K562 (cell line): ENCODE data around the gene HIPK1. TPM values are rescaled to one million over a fixed set of nuclear protein-coding genes. Genes with fewer than 3 reads are reported as not detected.

ENCODE experiments used
- ATAC-seq: fragments of 200-7000 bp; cut with Tn5 transposase; 3 replicates; pipeline ENCODE4 v1.9.1; 2020; ENCODE audit warnings: moderate library complexity
- BruUV-seq: library from RNA; stranded (reverse); fragments of 400-500 nt; replicated peaks from 2 replicates; lab custom pipeline; 2021; lab: Mats Ljungman, UMichigan
- CTCF ChIA-PET: fragments of 300-600 bp; formaldehyde crosslinking; extraction: SDS; loops from one replicate; lab custom pipeline; 2021; ENCODE audit warnings: low intra/inter-chr PET ratio; lab: Yijun Ruan, JAX
- POLR2A ChIA-PET: fragments of 300-600, 350-650 bp; sonication (Branson Sonifier 250); formaldehyde crosslinking; extraction: SDS; loops from one replicate; lab custom pipeline; 2021; ENCODE audit warnings: antibody characterized with exemption, inconsistent platforms; lab: Yijun Ruan, JAX
- DNase-seq, 4 experiments: peaks; one replicate each; pipeline versions ENCODE4 v3.0.0 to v3.0.0-alpha.2; 2011 to 2018; ENCODE audit warnings: low spot score in 3 of 4, mixed read lengths in 3 of 4; ENCODE audit errors: extremely low read depth in 1 of 4
- FAIRE-seq: peaks from 2 replicates; lab custom pipeline; 2011; peaks lifted over from hg19 to GRCh38; lab: Jason Lieb, UNC
- H2AFZ ChIP-seq: 2 replicates; pipeline ENCODE4 v1.6.0; 2011; ENCODE audit warnings: low read depth, low read length, control low read depth, inconsistent platforms
- H3K27ac ChIP-seq: fragments of 200-600 bp; 3 replicates; pipeline ENCODE4 v1.8.0; 2011; ENCODE audit warnings: low read depth, mild to moderate bottlenecking, control low read depth, inconsistent platforms, low read length, moderate library complexity, mixed read lengths; ENCODE audit errors: extremely low read depth
- H3K27me3 ChIP-seq, 2 experiments: fragments of 300-600 bp in 1 of 2; 2 replicates in 1 of 2; 3 replicates in 1 of 2; pipeline versions ENCODE4 v1.6.0 to v1.8.0; 2011; ENCODE audit warnings: inconsistent platforms in 2 of 2, low read length in 2 of 2, mild to moderate bottlenecking in 1 of 2, mixed read lengths in 1 of 2, moderate library complexity in 1 of 2; ENCODE audit not compliant: control insufficient read depth in 2 of 2, insufficient read depth in 2 of 2
- H3K36me3 ChIP-seq: fragments of 300-600 bp; 3 replicates; pipeline ENCODE4 v1.8.0; 2011; ENCODE audit warnings: mild to moderate bottlenecking, low read length, inconsistent platforms; ENCODE audit not compliant: control insufficient read depth, insufficient read depth
- H3K4me1 ChIP-seq, 2 experiments: fragments of 200-600 bp in 1 of 2; replicated peaks in 1 of 2; 2 replicates in 1 of 2; 3 replicates in 1 of 2; pipeline versions ENCODE4 v1.5.1 to v1.8.0; 2011; ENCODE audit warnings: inconsistent platforms in 2 of 2, low read length in 2 of 2, mild to moderate bottlenecking in 1 of 2, mixed read lengths in 1 of 2, moderate library complexity in 1 of 2; ENCODE audit not compliant: control insufficient read depth in 2 of 2, insufficient read depth in 2 of 2
- H3K4me2 ChIP-seq: 2 replicates; pipeline ENCODE4 v1.6.1; 2011; ENCODE audit warnings: low read length, control low read depth, inconsistent platforms, mixed read lengths; ENCODE audit not compliant: insufficient read depth
- H3K4me3 ChIP-seq: fragments of 200-600 bp; sonication (generic), shearing (Covaris generic); 2 replicates; pipeline ENCODE4 v1.5.1; 2016; ENCODE audit warnings: control low read depth, inconsistent platforms
- H3K79me2 ChIP-seq: fragments of 200-600 bp; 3 replicates; pipeline ENCODE4 v1.8.0; 2011; ENCODE audit warnings: low read length, inconsistent platforms; ENCODE audit not compliant: control insufficient read depth, insufficient read depth
- H3K9ac ChIP-seq, 2 experiments: 2 replicates each; pipeline versions ENCODE4 v1.6.0 to v1.6.1; 2011; ENCODE audit warnings: low read depth in 2 of 2, low read length in 2 of 2, control low read depth in 1 of 2, inconsistent platforms in 1 of 2, mild to moderate bottlenecking in 1 of 2, mixed read lengths in 1 of 2; ENCODE audit not compliant: insufficient read depth in 1 of 2
- H3K9me1 ChIP-seq: one replicate; pipeline ENCODE4 v1.6.0; 2011; ENCODE audit warnings: inconsistent platforms, mild to moderate bottlenecking, low read length, moderate library complexity; ENCODE audit not compliant: control insufficient read depth, insufficient read depth
- H3K9me3 ChIP-seq: replicated peaks from 2 replicates; pipeline ENCODE4 v1.5.1; 2011; ENCODE audit warnings: low read depth, low read length, inconsistent platforms; ENCODE audit not compliant: control insufficient read depth, insufficient read depth
- H4K20me1 ChIP-seq: replicated peaks from 2 replicates; pipeline ENCODE4 v1.6.1; 2011; ENCODE audit warnings: low read length, inconsistent platforms, mixed read lengths; ENCODE audit not compliant: control insufficient read depth, insufficient read depth
- CCNT2 ChIP-seq: IDR thresholded peaks from 2 replicates; pipeline ENCODE4 v1.6.1; 2011; ENCODE audit warnings: borderline replicate concordance, low read depth, mild to moderate bottlenecking, moderate library complexity, mixed read lengths, low read length; ENCODE audit not compliant: insufficient read length; ENCODE audit errors: extremely low read depth
- CREBBP ChIP-seq: IDR thresholded peaks from one replicate; pipeline ENCODE4 v1.6.1; 2012; ENCODE audit warnings: low read depth, mild to moderate bottlenecking, control low read depth, inconsistent platforms, low read length
- CSDE1 ChIP-seq, 2 experiments: fragments of 450-650 bp; IDR thresholded peaks; 2 replicates each; pipeline ENCODE4 v1.6.1; 2016; ENCODE audit warnings: mild to moderate bottlenecking in 1 of 2
- EZH2 ChIP-seq: IDR thresholded peaks from 2 replicates; pipeline ENCODE4 v1.6.1; 2012; ENCODE audit warnings: low read depth, mild to moderate bottlenecking, inconsistent platforms, low read length, borderline replicate concordance
- MECOM ChIP-seq: fragments of 250-450 bp; sonication (Bioruptor Pico); IDR thresholded peaks from 2 replicates; pipeline ENCODE4 v1.8.0; 2022; ENCODE audit warnings: inconsistent platforms
- POLR2AphosphoS5 ChIP-seq: IDR thresholded peaks from 2 replicates; pipeline ENCODE4 v1.6.1; 2011; ENCODE audit warnings: mild to moderate bottlenecking, low read depth, low read length, moderate library complexity; ENCODE audit not compliant: control insufficient read depth, insufficient read depth
- RBM25 ChIP-seq: fragments of 200-400 bp; formaldehyde crosslinking; IDR thresholded peaks from 2 replicates; pipeline ENCODE4 v1.6.1; 2018; ENCODE audit warnings: low read length, low read depth, moderate library complexity; ENCODE audit not compliant: severe bottlenecking
- SMARCA4 ChIP-seq: fragments of 450-650 bp; IDR thresholded peaks from 2 replicates; pipeline ENCODE4 v1.6.1; 2016
- SNIP1 ChIP-seq: fragments of 450-650 bp; IDR thresholded peaks from 2 replicates; pipeline ENCODE4 v1.7.1; 2017; ENCODE audit warnings: low read depth, mild to moderate bottlenecking
- SOX6 ChIP-seq: fragments of 450-650 bp; IDR thresholded peaks from 2 replicates; pipeline ENCODE4 v1.6.1; 2014; ENCODE audit warnings: mild to moderate bottlenecking
- SRSF3 ChIP-seq: fragments of 200-400 bp; formaldehyde crosslinking; IDR thresholded peaks from 2 replicates; pipeline ENCODE4 v1.6.1; 2016; ENCODE audit warnings: mild to moderate bottlenecking, low read length, moderate library complexity; ENCODE audit not compliant: insufficient read depth
- TAF15 ChIP-seq: fragments of 200-400 bp; formaldehyde crosslinking; IDR thresholded peaks from 2 replicates; pipeline ENCODE4 v1.6.1; 2017; ENCODE audit warnings: mild to moderate bottlenecking, low read depth, low read length, moderate library complexity
- ZNF408 ChIP-seq: fragments of 250-450 bp; sonication (Bioruptor Pico); IDR thresholded peaks from 2 replicates; pipeline ENCODE4 v1.4.0; 2020; ENCODE audit warnings: low read depth, mild to moderate bottlenecking, moderate library complexity
- ZNF445 ChIP-seq: fragments of 250-450 bp; sonication (Bioruptor Pico); IDR thresholded peaks from 2 replicates; pipeline ENCODE4 v1.4.0; 2020; ENCODE audit warnings: low read depth, mild to moderate bottlenecking, moderate library complexity
- ZNF695 ChIP-seq: fragments of 450-650 bp; formaldehyde crosslinking; IDR thresholded peaks from 2 replicates; pipeline ENCODE4 v1.4.0; 2020; ENCODE audit warnings: mild to moderate bottlenecking, moderate library complexity
- WGBS: fragments of 100-300 bp; shearing (Covaris generic); methylation state at CpG from one replicate; pipeline ENCODE4 v1.1.6; 2016; ENCODE audit warnings: low coverage, mixed read lengths; ENCODE audit not compliant: insufficient coverage; ENCODE audit errors: missing lambda C conversion rate; 5-methylcytosine and 5-hydroxymethylcytosine counted together
- in situ Hi-C: fragments of 300-500 bp; cut with MboI; formaldehyde crosslinking; loops from 4 replicates; pipeline ENCODE4 v1.15.0; 2018; ENCODE audit warnings: inconsistent platforms, mixed read lengths
- intact Hi-C: fragments of 100-400 bp; cut with micrococcal nuclease; formaldehyde crosslinking; loops from 2 replicates; pipeline ENCODE4 v1.14.2; 2022
- polyA plus RNA-seq, 8 experiments: library from polyadenylated mRNA; depleted of rRNA in 4 of 8; stranded (reverse) in 5 of 8; unstranded in 3 of 8; fragments of >200 nt; fragmentation: Nextera tagmentation in 2 of 8; fragmentation: Illumina TruSeq in 1 of 8; extraction: Ambion mirVana in 2 of 8; extraction: Trizol in 1 of 8; gene quantifications; 2 replicates each; pipeline versions ENCODE4 v1.2.1 to v1.2.3, GENCODE V29; 2011 to 2014; ENCODE audit warnings: inconsistent platforms in 1 of 8, missing spikeins in 1 of 8
- total RNA-seq, 7 experiments: library from RNA; depleted of rRNA in 6 of 7; stranded (reverse); fragments of >200 nt in 6 of 7; fragmentation: Illumina TruSeq in 2 of 7; extraction: Trizol in 2 of 7; gene quantifications; 2 replicates each; pipeline versions ENCODE4 v1.2.1 to v1.2.3, GENCODE V29; 2011 to 2021; ENCODE audit warnings: low replicate concordance in 1 of 7
- TF ChIP-seq, protein P1 (sequence below): fragments of 450-650 bp; IDR thresholded peaks from 2 replicates; pipeline ENCODE4 v1.6.1; 2016; ENCODE audit warnings: borderline replicate concordance

HIPK1 gene
- total and polyA plus RNA-seq, 9 of the 15 experiments (the other 6 are each of a cell fraction or from before 2014, with no cell fraction given): 10.0 to 57.9 (median 29.6) TPM

- Histone ChIP-seq H3K36me3 (peaks cover 21% of the 10 kb centered on the region; the same call in 2 of the 3 replicates), H3K9me1 (no peaks in the 10 kb centered on the region), H3K9ac (no peak overlapping the region), H2AFZ (no peak overlapping the region), H4K20me1 (no peaks in the 10 kb centered on the region), H3K4me2 (no peak overlapping the region), H3K79me2 (no peaks in the 10 kb centered on the region), H3K4me3 (no peak overlapping the region), H3K27ac (no peak overlapping the region), H3K9me3 (no peaks in the 10 kb centered on the region), H3K27me3 (no peaks in the 10 kb centered on the region), H3K4me1 (peaks cover 0 to 9% of the 10 kb centered on the region in 2 experiments; a peak in 3 of 5 replicates)
- no TSS peak for BruUV-seq
- no peak for FAIRE-seq
- no peak for ATAC-seq
- in situ Hi-C loops (no loop called here), intact Hi-C loops (no loop called here)
- ChIA-PET CTCF (no interaction called here), POLR2A (interaction anchor here (1.1 to 1.5 kb wide), 2 partner anchors 10 kb away, joined by 4 to 5 read pairs; no protein-coding TSS in a partner anchor)
- no peak for DNase-seq
- 80% methylated on average over 7 of the region's 11 CpGs for WGBS
- TF ChIP-seq SRSF3 (no peak), SNIP1 (no peak), CCNT2 (no peak), CREBBP (no peak), ZNF445 (no peak), ZNF408 (CRISPR knock-in tag) (no peak), SOX6 (no peak), CSDE1 (IDR thresholded peaks at IDR 0.05) (no peak), EZH2 (no peak), RBM25 (no peak), MECOM (CRISPR knock-in tag) (no peak), TAF15 (no peak), ZNF695 (CRISPR knock-in tag) (no peak), SMARCA4 (no peak), POLR2AphosphoS5 (no peak)
- TF ChIP-seq, protein P1, sequence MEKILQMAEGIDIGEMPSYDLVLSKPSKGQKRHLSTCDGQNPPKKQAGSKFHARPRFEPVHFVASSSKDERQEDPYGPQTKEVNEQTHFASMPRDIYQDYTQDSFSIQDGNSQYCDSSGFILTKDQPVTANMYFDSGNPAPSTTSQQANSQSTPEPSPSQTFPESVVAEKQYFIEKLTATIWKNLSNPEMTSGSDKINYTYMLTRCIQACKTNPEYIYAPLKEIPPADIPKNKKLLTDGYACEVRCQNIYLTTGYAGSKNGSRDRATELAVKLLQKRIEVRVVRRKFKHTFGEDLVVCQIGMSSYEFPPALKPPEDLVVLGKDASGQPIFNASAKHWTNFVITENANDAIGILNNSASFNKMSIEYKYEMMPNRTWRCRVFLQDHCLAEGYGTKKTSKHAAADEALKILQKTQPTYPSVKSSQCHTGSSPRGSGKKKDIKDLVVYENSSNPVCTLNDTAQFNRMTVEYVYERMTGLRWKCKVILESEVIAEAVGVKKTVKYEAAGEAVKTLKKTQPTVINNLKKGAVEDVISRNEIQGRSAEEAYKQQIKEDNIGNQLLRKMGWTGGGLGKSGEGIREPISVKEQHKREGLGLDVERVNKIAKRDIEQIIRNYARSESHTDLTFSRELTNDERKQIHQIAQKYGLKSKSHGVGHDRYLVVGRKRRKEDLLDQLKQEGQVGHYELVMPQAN: no peak
Observed at GRCh38 chr1:113891631-113892220, 37.4 kb upstream of the HIPK1 start.
